Muscle of arm (tissue), 12 donors: ENCODE measurements around the gene EPHA8. TPM values are rescaled to one million over a fixed set of nuclear protein-coding genes. Genes with fewer than 3 reads are reported as not detected.

Experiments
- DNase-seq: peaks from one replicate; pipeline ENCODE4 v3.0.0-alpha.2; 2013
- polyA plus RNA-seq, 12 donors: library from polyadenylated mRNA; unstranded; fragments of 120-200 nt; gene quantifications; one replicate each; pipeline ENCODE4 v1.2.1, GENCODE V29; 2013; ENCODE audit not compliant: insufficient read length in 12 of 12

Gene EPHA8
- polyA plus RNA-seq, 12 donors: 0.05 to 0.12 (median 0.08) TPM; not detected in 9

DNA sequence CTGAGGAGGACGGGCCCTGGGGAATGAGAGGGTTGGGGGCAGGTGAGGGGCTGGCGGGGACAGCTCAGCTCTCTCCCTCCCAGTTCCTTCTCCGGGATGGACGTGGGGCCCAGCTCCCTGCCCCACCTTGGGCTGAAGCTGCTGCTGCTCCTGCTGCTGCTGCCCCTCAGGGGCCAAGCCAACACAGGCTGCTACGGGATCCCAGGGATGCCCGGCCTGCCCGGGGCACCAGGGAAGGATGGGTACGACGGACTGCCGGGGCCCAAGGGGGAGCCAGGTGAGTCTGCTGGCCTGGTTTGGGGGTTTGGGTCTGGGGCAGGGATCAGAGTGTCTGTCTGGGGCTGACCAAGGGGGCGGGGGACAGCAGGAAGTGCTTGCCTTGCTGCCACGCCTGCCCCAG, 80.6 kb downstream of the EPHA8 start:
- no peak for DNase-seq

DNA sequence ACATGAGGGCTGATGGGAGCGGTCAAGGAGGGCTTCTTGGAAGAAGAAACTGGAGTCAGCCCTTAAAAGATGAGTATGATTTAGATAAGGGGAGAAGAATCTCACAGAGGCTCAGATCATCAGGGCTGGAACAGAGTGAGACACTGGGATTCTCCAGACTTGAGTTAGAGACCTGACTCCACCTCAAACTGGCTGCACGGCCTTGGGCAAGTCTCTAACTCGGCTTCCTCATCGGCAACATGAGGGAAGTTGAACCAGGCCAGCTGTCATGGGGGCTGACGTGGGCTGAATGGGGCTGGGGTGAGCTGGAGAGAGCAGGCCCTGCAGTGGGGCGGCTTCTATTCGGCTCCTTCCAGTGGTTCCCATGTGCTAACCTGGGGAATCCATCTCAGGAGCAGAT, 82.6 kb downstream of the EPHA8 start:
- DNase-seq: no peak

DNA sequence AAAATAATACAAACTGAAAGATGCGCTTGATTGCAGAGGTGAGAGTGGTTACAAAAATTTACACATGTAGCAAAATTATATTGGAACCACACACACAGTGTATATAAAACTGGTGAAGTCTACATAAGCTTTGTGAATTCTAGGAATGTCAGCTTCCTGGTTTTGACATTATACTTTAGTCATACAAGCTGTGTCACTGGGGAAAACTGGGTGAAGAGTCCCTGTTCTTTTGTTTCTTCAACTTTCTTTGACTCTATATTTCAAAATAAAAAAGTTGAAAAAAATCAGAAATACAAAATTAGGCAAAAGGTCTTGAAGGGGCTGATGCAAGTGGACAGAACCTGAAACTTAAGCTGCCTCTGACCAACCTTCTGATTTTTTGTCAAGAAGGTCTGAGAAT, 83.1 kb downstream of the EPHA8 start:
- DNase-seq: no peak

DNA sequence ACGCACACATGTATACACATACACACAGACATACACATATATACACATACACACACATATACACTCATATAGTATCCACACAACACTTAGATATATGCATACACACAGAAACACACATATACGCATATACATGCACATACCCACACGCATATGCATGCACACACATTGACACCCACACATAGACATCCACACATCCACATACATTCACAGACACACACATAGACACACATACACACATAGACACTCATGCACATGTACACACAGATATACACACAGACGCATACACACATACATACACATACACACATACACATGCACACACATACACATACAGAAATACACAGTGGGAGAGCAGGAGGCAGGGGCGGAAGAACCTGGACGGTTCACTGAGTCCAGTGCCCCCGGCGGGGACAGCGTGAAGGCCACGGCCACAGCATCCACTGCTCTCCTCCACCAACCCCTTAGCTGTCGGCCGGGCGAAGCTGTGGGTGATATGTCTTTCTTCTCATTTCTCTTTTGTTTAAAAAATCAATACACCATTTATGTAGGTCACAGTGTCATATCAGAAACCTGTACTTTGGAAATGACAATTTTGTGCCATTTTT, 86.9 kb downstream of the EPHA8 start:
- no peak for DNase-seq

DNA sequence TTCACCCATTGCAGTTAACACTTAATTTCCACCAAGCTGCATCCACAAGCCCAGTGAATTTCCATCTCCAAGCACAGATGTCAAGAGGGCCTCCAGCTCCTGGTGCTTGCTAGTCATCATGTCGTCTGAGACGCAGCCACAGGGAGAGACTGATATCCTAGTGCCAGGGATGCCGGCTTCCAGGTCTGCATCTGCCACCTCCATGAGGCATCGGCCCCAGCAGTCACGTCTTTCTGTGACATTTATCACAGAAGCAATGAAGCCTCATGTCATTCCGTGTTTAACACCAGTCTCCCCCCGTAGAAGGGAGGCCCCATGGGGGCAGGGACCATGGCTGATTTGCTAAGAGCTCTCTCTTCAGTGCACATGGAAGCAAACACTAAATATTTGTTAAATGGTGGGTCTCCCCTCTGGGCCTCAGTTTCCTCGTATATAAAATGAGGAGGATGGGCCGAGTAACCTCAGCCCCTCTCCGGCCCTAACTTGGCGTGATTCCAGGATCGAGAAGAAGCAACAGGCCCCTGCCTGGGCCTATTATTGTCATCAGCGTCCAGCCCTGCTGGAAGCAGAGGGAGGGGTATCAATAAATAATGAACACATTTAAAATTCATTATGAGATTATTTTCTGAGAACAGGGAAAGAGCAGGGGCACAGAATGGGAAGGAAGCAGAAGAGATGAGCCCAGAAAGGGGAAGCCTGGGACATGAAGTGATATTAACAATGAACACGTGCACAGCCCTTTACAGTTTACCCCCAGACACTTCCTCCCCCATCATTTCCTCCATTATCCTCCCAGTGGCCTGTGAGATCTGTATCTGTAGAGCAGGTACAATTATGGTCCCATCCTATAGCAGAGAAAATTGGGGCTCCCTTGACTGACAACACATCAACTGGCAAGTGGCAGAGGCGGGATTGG, 88.9 kb downstream of the EPHA8 start:
- DNase-seq: no peak

DNA sequence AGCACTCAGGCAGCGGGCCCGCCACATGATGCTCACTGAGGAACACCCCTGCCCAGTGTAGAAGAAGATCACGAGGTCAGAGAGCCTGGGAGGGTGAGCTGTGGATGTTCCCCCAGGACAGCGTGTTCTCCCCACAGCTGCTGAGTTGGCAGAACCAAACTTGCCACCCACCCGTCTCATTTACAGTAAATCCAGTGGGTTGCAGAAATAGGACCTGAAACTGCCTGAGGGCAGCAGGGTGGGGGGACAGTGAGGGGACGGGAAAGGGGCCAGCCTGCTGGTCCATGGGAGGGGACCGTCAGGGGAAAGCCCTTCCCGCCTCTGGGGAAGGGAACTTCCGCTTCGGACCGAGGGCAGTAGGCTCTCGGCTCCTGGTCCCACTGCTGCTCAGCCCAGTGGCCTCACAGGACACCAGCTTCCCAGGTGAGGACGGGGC, 89.6 kb downstream of the EPHA8 start, which contains the start of gene C1QB:
Gene C1QB (plus strand): TSS at position 356 of the 436 bp plus-strand sequence. CDS start 6,227 bp downstream, outside the sequence.
- DNase-seq: no peak

Other genes with a start within 250 kb of the EPHA8 start
- gene ZBTB40, start 111.6 kb upstream of the EPHA8 start, polyA plus RNA-seq: 10 to 100 TPM in 11 of 12 donors, not detected in 1; 11.1 to 16.1 (median 12.6) TPM
- 10 to 100 TPM in 11 of 12 donors, not detected in 1; 20.9 to 37.3 (median 26.2) TPM for gene C1QA, start 73.1 kb downstream of the EPHA8 start, polyA plus RNA-seq
- 10 to 100 TPM in 11 of 12 donors, not detected in 1; 15.9 to 48.9 (median 24.5) TPM for gene C1QC, start 80.1 kb downstream of the EPHA8 start, polyA plus RNA-seq
- gene C1QB, start 89.7 kb downstream of the EPHA8 start, polyA plus RNA-seq: 10 to 100 TPM in 11 of 12 donors, not detected in 1; 11.5 to 31.0 (median 16.5) TPM
- 10 to 100 TPM in 11 of 12 donors, not detected in 1; 11.8 to 33.7 (median 19.1) TPM for gene EPHB2, start 147.3 kb downstream of the EPHA8 start, polyA plus RNA-seq